HG03354 (cell line): Measurements from ENCODE around the gene NPM1.
"Not testable (repeated sequence)": the region's sequence is repeated elsewhere in the genome, so short reads cannot be mapped to it uniquely, and the experiment has no call there.

Experiments
- ATAC-seq: cut with Tn5 transposase; IDR thresholded peaks from one replicate; pipeline ENCODE4 v1.9.1; 2021; ENCODE audit warnings: mild to moderate bottlenecking; ENCODE audit not compliant: unreplicated experiment, poor library complexity, severe bottlenecking

Gene NPM1

DNA sequence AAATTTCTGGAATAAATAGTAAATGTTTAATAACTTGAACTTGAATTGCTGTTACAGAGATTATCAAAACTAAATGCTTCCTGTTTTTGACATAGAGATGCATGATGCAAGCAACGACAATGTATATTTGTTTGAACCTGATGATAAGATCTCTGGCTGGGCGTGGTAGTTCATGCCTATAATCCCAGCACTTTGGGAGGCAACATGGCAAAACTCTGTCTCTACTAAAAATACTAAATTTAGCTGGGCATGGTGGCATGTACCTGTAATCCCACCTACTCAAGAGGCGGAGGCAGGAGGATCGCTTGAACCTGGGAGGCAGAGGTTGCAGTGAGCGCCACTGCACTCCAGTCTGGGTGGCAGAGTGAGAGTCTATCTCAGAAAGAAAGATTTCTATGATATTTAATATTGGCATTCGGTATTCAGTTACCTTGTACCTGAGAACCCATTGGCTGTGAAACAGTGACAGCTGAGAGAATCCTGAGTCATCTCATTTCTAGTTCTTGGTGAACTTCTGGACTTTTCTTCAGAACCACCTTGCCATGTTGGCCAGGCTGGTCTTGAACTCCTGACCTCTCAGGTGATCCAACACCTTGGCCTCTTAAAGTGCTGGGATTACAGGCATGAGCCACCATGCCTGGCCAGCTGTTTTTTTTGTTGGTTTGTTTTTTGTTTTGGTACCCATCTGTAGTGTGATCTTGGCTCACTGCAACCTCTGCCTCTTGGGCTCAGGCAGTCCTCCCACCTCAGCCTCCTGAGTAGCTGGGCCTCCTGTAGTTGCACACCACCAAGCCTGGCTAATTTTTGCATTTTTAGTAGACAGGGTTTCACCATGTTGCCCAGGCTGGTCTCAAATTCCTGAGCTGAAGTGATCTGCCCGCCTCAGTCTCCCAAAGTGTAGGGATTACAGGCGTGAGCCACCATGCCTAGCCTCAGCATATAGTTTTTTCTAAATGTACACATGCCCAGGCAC, 21.8 kb downstream of the NPM1 start:
- no peak for ATAC-seq

- no peak for ATAC-seq
Observed at GRCh38 chr5:171410181-171410580, 22.5 kb downstream of the NPM1 start.

GRCh38 chr5:171412186-171412585, 24.5 kb downstream of the NPM1 start:
- no peak for ATAC-seq

GRCh38 chr5:171413153-171413910, 25.7 kb downstream of the NPM1 start:
- no peak for ATAC-seq

DNA sequence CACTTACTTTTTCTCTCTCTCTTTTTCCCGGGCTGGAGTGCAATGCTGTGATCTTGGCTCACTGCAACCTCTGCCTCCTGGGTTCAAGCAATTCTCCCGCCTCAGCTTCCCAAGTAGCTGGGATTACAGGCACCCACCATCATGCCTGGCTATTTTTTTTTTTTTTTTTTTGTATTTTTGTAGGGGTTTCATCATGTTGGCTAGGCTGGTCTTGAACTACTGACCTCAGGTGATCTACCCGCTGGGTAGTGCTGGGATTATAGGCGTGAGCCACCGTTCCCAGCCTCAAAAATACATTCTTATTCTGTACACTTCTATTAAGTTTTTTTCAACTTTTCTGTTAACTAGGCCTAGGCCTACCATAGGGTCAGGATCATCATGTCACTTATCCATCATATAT, 26.3 kb downstream of the NPM1 start:
- ATAC-seq = not testable (repeated sequence)

- ATAC-seq = no peak
Observed at GRCh38 chr5:171415115-171415730, 27.6 kb downstream of the NPM1 start.

DNA sequence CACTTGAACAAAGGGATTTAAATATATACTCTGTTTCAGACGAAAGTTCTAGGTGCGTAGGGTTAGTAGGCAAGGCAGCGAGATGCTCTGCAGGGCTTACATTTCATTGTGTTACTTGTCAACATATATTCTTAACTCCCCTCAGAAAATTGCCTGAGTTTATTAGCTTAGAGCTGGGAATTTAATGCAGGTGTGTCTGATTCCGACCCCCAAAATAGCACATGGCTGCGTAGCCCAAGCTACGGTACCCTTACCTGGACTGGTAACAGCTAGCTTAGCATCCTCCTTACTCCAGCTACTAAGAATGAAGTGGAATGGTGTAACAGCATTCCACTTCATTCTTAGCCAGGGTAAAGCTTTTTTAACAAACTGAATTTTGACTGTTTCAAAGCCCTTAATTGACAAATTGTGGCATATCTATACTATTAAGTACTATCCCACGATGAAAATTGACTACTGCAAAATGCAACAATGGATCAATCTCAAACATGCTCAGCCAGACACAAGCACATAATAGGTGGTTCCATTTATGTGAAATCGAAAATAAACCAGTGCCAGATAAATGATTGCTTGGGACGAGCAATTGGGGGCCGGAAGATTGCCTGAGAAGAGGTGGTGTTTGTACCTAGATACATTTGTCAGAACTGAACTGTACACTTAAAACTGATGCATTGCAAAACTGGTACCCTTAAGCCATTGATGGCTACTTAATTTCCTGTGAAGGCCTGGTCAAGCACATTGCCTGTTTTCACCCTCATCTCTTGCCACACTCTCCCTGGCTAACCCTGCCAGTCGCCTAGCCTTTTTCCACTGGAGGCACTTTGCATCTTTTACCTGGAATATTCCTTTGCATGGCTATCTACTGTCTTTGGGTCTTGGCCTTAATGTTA, 28.8 kb downstream of the NPM1 start:
- no peak for ATAC-seq

- peak; percentile 76 for ATAC-seq
Observed at GRCh38 chr5:171418316-171418981, 30.8 kb downstream of the NPM1 start.

DNA sequence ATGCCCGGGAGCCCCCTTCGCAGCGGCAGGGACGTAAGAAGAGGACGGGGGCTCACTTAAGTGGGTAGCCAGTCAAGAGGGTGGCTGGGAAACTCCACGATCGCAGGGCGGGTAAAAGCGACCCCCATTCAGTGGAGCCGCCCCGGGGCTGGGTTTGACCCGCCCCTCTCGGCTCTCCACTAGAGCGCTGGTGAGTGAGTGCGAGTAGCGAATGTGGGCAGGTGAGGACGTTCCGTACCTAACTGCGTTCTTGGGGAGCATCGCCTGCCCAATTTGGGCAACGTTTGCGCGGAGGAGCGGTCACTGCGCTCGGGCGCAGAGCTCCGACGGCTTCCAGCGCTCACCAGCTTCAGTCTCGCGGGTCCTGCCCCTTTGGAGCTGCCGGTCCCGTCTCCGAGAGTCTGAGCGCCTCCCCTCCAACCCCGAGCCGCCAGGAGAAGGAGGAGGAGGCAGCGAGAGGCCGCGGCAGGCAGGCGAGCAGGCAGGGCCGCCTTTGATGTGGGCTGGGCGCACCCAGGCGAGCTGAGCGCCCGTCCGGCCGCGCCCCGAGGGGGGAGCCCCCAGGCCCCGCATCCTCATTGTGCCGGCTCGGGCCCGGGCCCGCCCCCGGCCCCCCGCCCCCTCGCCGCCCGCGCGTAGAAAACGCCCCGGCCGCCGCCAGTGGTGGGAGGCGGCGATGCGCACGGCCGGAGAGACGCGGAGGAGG, 31.5 kb downstream of the NPM1 start, which contains the start of gene FGF18:
FGF18 (plus strand) TSS at position 666 of the 706 bp plus-strand sequence. CDS start 553 bp downstream, outside the sequence.
- ATAC-seq = peak; percentile 51

DNA sequence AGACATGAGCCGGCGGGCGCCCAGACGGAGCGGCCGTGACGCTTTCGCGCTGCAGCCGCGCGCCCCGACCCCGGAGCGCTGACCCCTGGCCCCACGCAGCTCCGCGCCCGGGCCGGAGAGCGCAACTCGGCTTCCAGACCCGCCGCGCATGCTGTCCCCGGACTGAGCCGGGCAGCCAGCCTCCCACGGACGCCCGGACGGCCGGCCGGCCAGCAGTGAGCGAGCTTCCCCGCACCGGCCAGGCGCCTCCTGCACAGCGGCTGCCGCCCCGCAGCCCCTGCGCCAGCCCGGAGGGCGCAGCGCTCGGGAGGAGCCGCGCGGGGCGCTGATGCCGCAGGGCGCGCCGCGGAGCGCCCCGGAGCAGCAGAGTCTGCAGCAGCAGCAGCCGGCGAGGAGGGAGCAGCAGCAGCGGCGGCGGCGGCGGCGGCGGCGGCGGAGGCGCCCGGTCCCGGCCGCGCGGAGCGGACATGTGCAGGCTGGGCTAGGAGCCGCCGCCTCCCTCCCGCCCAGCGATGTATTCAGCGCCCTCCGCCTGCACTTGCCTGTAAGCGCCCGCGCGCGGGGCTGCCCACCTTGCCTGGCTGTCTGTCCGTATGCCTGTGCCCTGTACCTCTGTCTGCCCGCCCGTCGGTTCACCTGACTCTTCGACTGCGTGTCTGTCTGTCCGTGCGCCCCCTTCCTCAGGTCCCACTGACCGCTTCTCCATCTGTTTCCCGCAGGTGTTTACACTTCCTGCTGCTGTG, 32.2 kb downstream of the NPM1 start:
- ATAC-seq = peak; percentile 33

- no peak for ATAC-seq
Observed at GRCh38 chr5:171420431-171421241, 33.0 kb downstream of the NPM1 start.

DNA sequence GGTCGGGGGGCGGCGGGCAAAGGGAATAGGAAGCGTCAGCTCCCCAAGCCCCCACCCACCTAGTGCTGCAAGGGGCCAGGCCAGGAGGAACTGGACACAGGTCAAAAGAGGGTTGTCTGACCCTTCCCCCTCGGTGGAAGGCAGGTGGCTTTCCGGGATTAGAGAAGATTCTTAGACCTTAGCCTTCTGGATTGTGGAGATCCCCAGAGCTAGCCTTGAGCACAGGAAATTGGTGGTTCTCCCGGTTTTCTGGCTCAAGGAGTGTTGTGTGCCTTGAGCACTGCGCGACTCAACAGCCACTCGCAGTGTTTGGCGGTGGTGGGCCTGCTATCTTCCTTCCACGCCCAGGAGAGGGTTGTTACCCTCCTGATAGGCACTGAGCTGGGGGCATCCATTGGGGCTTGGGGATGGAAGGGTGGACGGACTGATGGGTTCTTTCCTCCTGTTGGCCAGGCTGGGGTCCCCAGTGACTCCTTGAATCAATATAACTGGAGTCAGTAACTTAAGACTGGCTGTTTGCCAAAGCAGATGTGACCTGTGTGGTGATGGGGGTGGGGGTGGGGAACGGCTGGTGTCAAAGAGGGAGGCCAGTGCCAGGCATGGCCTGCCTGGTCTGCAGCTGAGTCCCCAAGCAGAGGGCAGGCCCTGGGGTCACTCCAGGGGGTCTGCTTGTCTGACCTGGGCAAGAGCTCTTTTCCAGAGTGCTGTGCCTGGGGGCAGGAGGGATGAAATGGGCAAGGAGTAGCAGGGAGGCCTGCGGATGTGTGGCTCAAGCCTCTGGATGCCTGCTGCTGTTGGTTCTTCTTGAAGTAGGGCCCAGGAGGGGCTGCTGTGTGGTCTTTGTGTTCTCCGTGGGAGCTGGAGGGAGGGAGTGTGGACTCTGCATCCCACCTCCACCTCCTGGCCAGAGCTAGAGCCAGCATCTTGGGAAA, 33.9 kb downstream of the NPM1 start:
- no peak for ATAC-seq

GRCh38 chr5:171422495-171422894, 34.8 kb downstream of the NPM1 start:
- ATAC-seq = no peak

GRCh38 chr5:171422902-171423663, 35.4 kb downstream of the NPM1 start:
- ATAC-seq = no peak

- ATAC-seq = no peak
Observed at GRCh38 chr5:171424726-171425125, 37.1 kb downstream of the NPM1 start.
